ENCODE measurements around the gene SMOC2. TPM values are rescaled to one million over a fixed set of nuclear protein-coding genes. Genes with fewer than 3 reads are reported as not detected.

The SMOC2 gene
- total RNA-seq, 5 donors from 2014 or later (not counting 1 experiment from before 2014, with no cell fraction given): 0.06 to 0.20 (median 0.16) TPM; not detected in 2

DNA sequence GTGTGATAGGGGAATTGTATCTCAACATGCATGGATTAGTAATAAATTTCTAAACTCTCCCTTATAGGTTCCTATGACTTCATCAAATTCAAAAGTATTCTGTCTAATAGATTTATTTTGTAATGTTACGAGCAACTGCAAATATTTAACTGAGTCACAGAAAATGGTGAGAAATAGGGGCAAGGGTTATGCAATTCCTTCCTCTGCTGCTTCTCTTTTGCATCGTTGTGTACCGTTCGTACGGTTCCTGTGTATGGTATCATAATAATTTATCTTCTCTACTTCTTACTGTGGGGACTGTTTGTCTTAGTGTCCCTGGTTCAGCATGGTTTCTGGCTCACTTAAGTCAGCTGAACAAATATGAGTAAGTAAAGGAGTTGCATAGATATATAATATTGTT is 44.8 kb downstream of the SMOC2 start:
- H3K9me3 ChIP-seq: no peaks in the 10 kb centered on the region
- H3K27ac ChIP-seq (ENCODE audit: low read length): no peak overlapping the region
- H3K36me3 Mint-ChIP-seq: no peaks in the 10 kb centered on the region
- no peaks in the 10 kb centered on the region for H3K27me3 Mint-ChIP-seq
- peaks cover 0 to 3% (median 3%) of the 10 kb centered on the region in 3 donors for H3K4me1 Mint-ChIP-seq
- ChIA-PET POLR2A (interaction anchor here in 1 of 2 donors (0.6 kb wide), 1 partner anchor 630 kb away, joined by 3 read pairs; no protein-coding TSS in a partner anchor), CTCF (no interaction called here)
- peaks cover 0 to 6% of the 10 kb centered on the region in 2 experiments for H3K27me3 ChIP-seq (replicated peaks in 1 of 2; ENCODE audit: control insufficient read depth in 2 of 2, extremely low read depth in 1 of 2, insufficient read depth in 2 of 2, low read length in 1 of 2)
- H3K36me3 ChIP-seq (ENCODE audit: control insufficient read depth in 2 of 2, extremely low read depth in 1 of 2, insufficient read depth in 1 of 2, low read length in 1 of 2): no peaks in the 10 kb centered on the region
- no peaks in the 10 kb centered on the region for H3K4me1 ChIP-seq (ENCODE audit: control insufficient read depth in 1 of 2, extremely low read depth in 1 of 2, insufficient read depth in 2 of 2, low read length in 2 of 2)
- no peak overlapping the region for H3K27ac Mint-ChIP-seq
- no peak overlapping the region for H3K4me3 ChIP-seq (ENCODE audit: control insufficient read depth in 1 of 2, extremely low read depth in 1 of 2, low read length in 1 of 2)
- no CpG with 5 or more reads among the region's 5 CpGs for WGBS (ENCODE audit: insufficient coverage)
- peaks cover 0 to 4% (median 0%) of the 10 kb centered on the region in 3 donors for H3K9me3 Mint-ChIP-seq
- no peak overlapping the region for H3K4me3 Mint-ChIP-seq
- DNase-seq: no peak
- ATAC-seq (replicated peaks in 1 of 4): no peak

DNA sequence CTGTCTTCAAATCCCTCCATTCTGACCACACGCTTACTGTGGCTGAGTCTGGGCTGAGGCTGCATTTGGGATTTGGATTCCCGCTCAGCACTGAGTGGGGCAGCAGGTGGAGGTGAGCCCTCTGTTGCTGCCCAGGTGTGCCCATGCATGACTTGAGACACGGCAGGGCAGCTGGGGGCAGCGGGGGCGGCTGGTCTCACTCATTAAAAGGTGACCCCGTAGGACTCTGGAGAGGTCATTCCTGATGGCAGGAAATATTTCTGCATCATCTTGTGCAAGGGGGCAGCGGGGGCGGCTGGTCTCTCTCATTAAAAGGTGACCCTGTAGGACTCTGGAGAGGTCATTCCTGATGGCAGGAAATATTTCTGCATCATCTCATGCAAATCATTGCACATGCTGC is 49.8 kb downstream of the SMOC2 start:
- Mint-ChIP-seq H3K27ac (no peak overlapping the region), H3K27me3 (no peaks in the 10 kb centered on the region), H3K4me1 (no peaks in the 10 kb centered on the region), H3K4me3 (no peak overlapping the region), H3K36me3 (no peaks in the 10 kb centered on the region), H3K9me3 (no peaks in the 10 kb centered on the region)
- DNase-seq (no peak), ATAC-seq (replicated peaks in 1 of 4) (no peak)
- Histone ChIP-seq H3K4me3 (ENCODE audit: control insufficient read depth in 1 of 2, extremely low read depth in 1 of 2, low read length in 1 of 2) (no peak overlapping the region), H3K36me3 (ENCODE audit: control insufficient read depth in 2 of 2, extremely low read depth in 1 of 2, insufficient read depth in 1 of 2, low read length in 1 of 2) (no peaks in the 10 kb centered on the region), H3K27me3 (replicated peaks in 1 of 2; ENCODE audit: control insufficient read depth in 2 of 2, extremely low read depth in 1 of 2, insufficient read depth in 2 of 2, low read length in 1 of 2) (peaks cover 0 to 11% of the 10 kb centered on the region in 2 experiments), H3K4me1 (ENCODE audit: control insufficient read depth in 1 of 2, extremely low read depth in 1 of 2, insufficient read depth in 2 of 2, low read length in 2 of 2) (no peaks in the 10 kb centered on the region), H3K27ac (ENCODE audit: low read length) (no peak overlapping the region), H3K9me3 (no peaks in the 10 kb centered on the region)
- CTCF ChIA-PET: no interaction called here
- POLR2A ChIA-PET: no interaction called here
- 98% methylated on average over 5 of the region's 8 CpGs for WGBS (ENCODE audit: insufficient coverage)

DNA sequence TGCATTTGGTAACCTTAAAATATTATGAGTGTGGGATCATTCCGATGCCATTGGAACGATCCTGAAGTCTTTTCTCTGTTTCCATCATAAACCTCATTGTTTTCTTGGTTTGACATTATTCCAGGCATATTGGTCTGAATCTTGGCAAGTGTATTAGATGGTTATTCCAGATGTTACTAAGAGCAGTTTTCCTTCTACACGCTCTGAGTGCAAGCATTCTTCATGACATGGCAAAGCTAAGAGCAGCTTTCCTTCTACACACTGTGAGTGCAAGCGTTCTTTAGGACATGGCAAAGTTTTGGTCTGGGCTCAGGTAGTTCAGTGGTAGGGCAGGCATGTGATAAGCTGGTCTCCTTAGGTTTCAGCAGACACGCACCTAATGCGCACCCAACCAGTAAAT is 53.0 kb downstream of the SMOC2 start:
- H3K4me3 Mint-ChIP-seq: no peak overlapping the region
- H3K27me3 Mint-ChIP-seq: no peaks in the 10 kb centered on the region
- no peak overlapping the region for H3K27ac Mint-ChIP-seq
- H3K4me3 ChIP-seq (ENCODE audit: control insufficient read depth in 1 of 2, extremely low read depth in 1 of 2, low read length in 1 of 2): no peak overlapping the region
- no peak for DNase-seq
- H3K4me1 Mint-ChIP-seq: no peaks in the 10 kb centered on the region
- no peaks in the 10 kb centered on the region for H3K4me1 ChIP-seq (ENCODE audit: control insufficient read depth in 1 of 2, extremely low read depth in 1 of 2, insufficient read depth in 2 of 2, low read length in 2 of 2)
- ATAC-seq (replicated peaks in 1 of 4): no peak
- no CpG with 5 or more reads among the region's 6 CpGs for WGBS (ENCODE audit: insufficient coverage)
- H3K36me3 ChIP-seq (ENCODE audit: control insufficient read depth in 2 of 2, extremely low read depth in 1 of 2, insufficient read depth in 1 of 2, low read length in 1 of 2): no peaks in the 10 kb centered on the region
- H3K27ac ChIP-seq (ENCODE audit: low read length): no peak overlapping the region
- no peaks in the 10 kb centered on the region for H3K9me3 Mint-ChIP-seq
- H3K9me3 ChIP-seq: no peaks in the 10 kb centered on the region
- peaks cover 0 to 15% of the 10 kb centered on the region in 2 experiments for H3K27me3 ChIP-seq (replicated peaks in 1 of 2; ENCODE audit: control insufficient read depth in 2 of 2, extremely low read depth in 1 of 2, insufficient read depth in 2 of 2, low read length in 1 of 2)
- POLR2A ChIA-PET: no interaction called here
- CTCF ChIA-PET: no interaction called here
- H3K36me3 Mint-ChIP-seq: no peaks in the 10 kb centered on the region

GRCh38 chr6:168494726-168495125 is 53.7 kb downstream of the SMOC2 start:
- ChIA-PET POLR2A (no interaction called here), CTCF (no interaction called here)
- ATAC-seq (replicated peaks in 1 of 4) (no peak), DNase-seq (no peak)
- Mint-ChIP-seq H3K36me3 (no peaks in the 10 kb centered on the region), H3K9me3 (no peaks in the 10 kb centered on the region), H3K27me3 (no peaks in the 10 kb centered on the region), H3K4me1 (no peaks in the 10 kb centered on the region), H3K27ac (no peak overlapping the region), H3K4me3 (no peak overlapping the region)
- Histone ChIP-seq H3K9me3 (no peaks in the 10 kb centered on the region), H3K4me1 (ENCODE audit: control insufficient read depth in 1 of 2, extremely low read depth in 1 of 2, insufficient read depth in 2 of 2, low read length in 2 of 2) (no peaks in the 10 kb centered on the region), H3K27me3 (replicated peaks in 1 of 2; ENCODE audit: control insufficient read depth in 2 of 2, extremely low read depth in 1 of 2, insufficient read depth in 2 of 2, low read length in 1 of 2) (peaks cover 0 to 15% of the 10 kb centered on the region in 2 experiments), H3K4me3 (ENCODE audit: control insufficient read depth in 1 of 2, extremely low read depth in 1 of 2, low read length in 1 of 2) (no peak overlapping the region), H3K36me3 (ENCODE audit: control insufficient read depth in 2 of 2, extremely low read depth in 1 of 2, insufficient read depth in 1 of 2, low read length in 1 of 2) (no peaks in the 10 kb centered on the region), H3K27ac (ENCODE audit: low read length) (no peak overlapping the region)
- WGBS (ENCODE audit: insufficient coverage): 83% methylated on average over 5 of the region's 8 CpGs

GRCh38 chr6:168495133-168495532 is 54.1 kb downstream of the SMOC2 start:
- CTCF ChIA-PET: no interaction called here
- DNase-seq (no peak), ATAC-seq (replicated peaks in 1 of 4) (no peak)
- no peaks in the 10 kb centered on the region for H3K36me3 ChIP-seq (ENCODE audit: control insufficient read depth in 2 of 2, extremely low read depth in 1 of 2, insufficient read depth in 1 of 2, low read length in 1 of 2)
- 76% methylated on average over 4 of the region's 13 CpGs for WGBS (ENCODE audit: insufficient coverage)
- Mint-ChIP-seq H3K27ac (no peak overlapping the region), H3K4me3 (no peak overlapping the region), H3K4me1 (no peaks in the 10 kb centered on the region), H3K27me3 (no peaks in the 10 kb centered on the region), H3K9me3 (no peaks in the 10 kb centered on the region), H3K36me3 (no peaks in the 10 kb centered on the region)
- POLR2A ChIA-PET: no interaction called here
- H3K4me1 ChIP-seq (ENCODE audit: control insufficient read depth in 1 of 2, extremely low read depth in 1 of 2, insufficient read depth in 2 of 2, low read length in 2 of 2): no peaks in the 10 kb centered on the region
- H3K4me3 ChIP-seq (ENCODE audit: control insufficient read depth in 1 of 2, extremely low read depth in 1 of 2, low read length in 1 of 2): no peak overlapping the region
- no peak overlapping the region for H3K27ac ChIP-seq (ENCODE audit: low read length)
- no peaks in the 10 kb centered on the region for H3K9me3 ChIP-seq
- H3K27me3 ChIP-seq (replicated peaks in 1 of 2; ENCODE audit: control insufficient read depth in 2 of 2, extremely low read depth in 1 of 2, insufficient read depth in 2 of 2, low read length in 1 of 2): peaks cover 0 to 15% of the 10 kb centered on the region in 2 experiments

GRCh38 chr6:168495636-168496035 is 54.7 kb downstream of the SMOC2 start:
- no peak overlapping the region for H3K4me3 ChIP-seq (ENCODE audit: control insufficient read depth in 1 of 2, extremely low read depth in 1 of 2, low read length in 1 of 2)

More at GRCh38 chr6:168495636-168496035, 54.7 kb downstream of the SMOC2 start:
- Mint-ChIP-seq H3K4me1 (no peaks in the 10 kb centered on the region), H3K4me3 (no peak overlapping the region), H3K9me3 (no peaks in the 10 kb centered on the region), H3K27me3 (no peaks in the 10 kb centered on the region), H3K36me3 (no peaks in the 10 kb centered on the region), H3K27ac (no peak overlapping the region)
- DNase-seq: no peak
- no peak overlapping the region for H3K27ac ChIP-seq (ENCODE audit: low read length)
- no peaks in the 10 kb centered on the region for H3K36me3 ChIP-seq (ENCODE audit: control insufficient read depth in 2 of 2, extremely low read depth in 1 of 2, insufficient read depth in 1 of 2, low read length in 1 of 2)
- CTCF ChIA-PET: no interaction called here
- peak in 1 of 4 experiments; percentile 30 for ATAC-seq (replicated peaks in 1 of 4)
- 85% methylated on average over 15 of the region's 16 CpGs for WGBS (ENCODE audit: insufficient coverage)
- no peaks in the 10 kb centered on the region for H3K4me1 ChIP-seq (ENCODE audit: control insufficient read depth in 1 of 2, extremely low read depth in 1 of 2, insufficient read depth in 2 of 2, low read length in 2 of 2)
- POLR2A ChIA-PET: no interaction called here
- peaks cover 0 to 15% of the 10 kb centered on the region in 2 experiments for H3K27me3 ChIP-seq (replicated peaks in 1 of 2; ENCODE audit: control insufficient read depth in 2 of 2, extremely low read depth in 1 of 2, insufficient read depth in 2 of 2, low read length in 1 of 2)
- H3K9me3 ChIP-seq: no peaks in the 10 kb centered on the region

All from T-cell (primary cell).